GM23248 (cell line): ENCODE results near the gene MTUS2. TPM values are rescaled to one million over a fixed set of nuclear protein-coding genes. Genes with fewer than 3 reads are reported as not detected.

Experiments
- DNase-seq: peaks from one replicate; pipeline ENCODE4 v3.0.0-alpha.2; 2015
- H2AFZ ChIP-seq: fragments of 200-600 bp; sonication (generic); 2 replicates; pipeline ENCODE4 v1.6.1; 2016; ENCODE audit warnings: antibody characterized with exemption
- H3F3A ChIP-seq: fragments of 200-600 bp; sonication (generic); 2 replicates; pipeline ENCODE4 v1.6.1; 2016; ENCODE audit warnings: mild to moderate bottlenecking, antibody characterized with exemption, mixed run types; ENCODE audit not compliant: insufficient read depth
- H3K27ac ChIP-seq: fragments of 200-600 bp; sonication (generic); 2 replicates; pipeline ENCODE4 v1.5.1; 2016; ENCODE audit warnings: mild to moderate bottlenecking
- H3K27me3 ChIP-seq: fragments of 200-600 bp; sonication (generic); replicated peaks from 2 replicates; pipeline ENCODE4 v1.6.1; 2016; ENCODE audit warnings: mild to moderate bottlenecking; ENCODE audit not compliant: insufficient read depth
- H3K36me3 ChIP-seq: fragments of 200-600 bp; sonication (generic); 2 replicates; pipeline ENCODE4 v1.6.1; 2016; ENCODE audit warnings: low read depth, mild to moderate bottlenecking
- H3K4me1 ChIP-seq: fragments of 200-600 bp; sonication (generic); 2 replicates; pipeline ENCODE4 v1.6.1; 2016; ENCODE audit warnings: mild to moderate bottlenecking; ENCODE audit not compliant: insufficient read depth
- H3K4me2 ChIP-seq: fragments of 200-600 bp; sonication (generic); one replicate; pipeline ENCODE4 v1.6.1; 2016; ENCODE audit warnings: mild to moderate bottlenecking; ENCODE audit not compliant: unreplicated experiment
- H3K4me3 ChIP-seq: fragments of 200-600 bp; sonication (generic); 2 replicates; pipeline ENCODE4 v1.5.1; 2016; ENCODE audit warnings: mild to moderate bottlenecking
- H3K79me2 ChIP-seq: fragments of 200-600 bp; sonication (generic); 2 replicates; pipeline ENCODE4 v1.6.1; 2016; ENCODE audit warnings: mild to moderate bottlenecking; ENCODE audit not compliant: insufficient read depth
- H3K9ac ChIP-seq: fragments of 200-600 bp; sonication (generic); 2 replicates; pipeline ENCODE4 v1.6.1; 2016; ENCODE audit warnings: mild to moderate bottlenecking
- H3K9me2 ChIP-seq: fragments of 200-600 bp; sonication (generic); 2 replicates; pipeline ENCODE4 v1.6.1; 2016; ENCODE audit warnings: mixed run types, mild to moderate bottlenecking, moderate library complexity; ENCODE audit not compliant: insufficient read depth
- H3K9me3 ChIP-seq: fragments of 200-600 bp; sonication (generic); one replicate; pipeline ENCODE4 v1.6.1; 2017; ENCODE audit warnings: low read depth
- H4K20me1 ChIP-seq: fragments of 200-600 bp; sonication (generic); 2 replicates; pipeline ENCODE4 v1.6.0; 2016; ENCODE audit not compliant: insufficient read depth
- EZH2 ChIP-seq: fragments of 200-600 bp; sonication (generic); IDR thresholded peaks from 2 replicates; pipeline ENCODE4 v1.6.1; 2018; ENCODE audit warnings: antibody characterized with exemption, mild to moderate bottlenecking; ENCODE audit not compliant: insufficient read depth, poor library complexity, severe bottlenecking
- EZH2phosphoT487 ChIP-seq: fragments of 200-600 bp; sonication (generic); IDR thresholded peaks from 2 replicates; pipeline ENCODE4 v1.6.1; 2018; ENCODE audit warnings: antibody characterized with exemption, moderate library complexity, mild to moderate bottlenecking, low read depth; ENCODE audit not compliant: insufficient read depth
- WGBS, 2 experiments: methylation state at CpG; one replicate each; pipeline ENCODE4 v1.1.6; 2015 to 2017; ENCODE audit warnings: low lambda C conversion rate in 2 of 2, low coverage in 1 of 2; ENCODE audit errors: missing lambda C conversion rate in 2 of 2; 5-methylcytosine and 5-hydroxymethylcytosine counted together
- in situ Hi-C: fragments of 300-500 bp; cut with MboI; formaldehyde crosslinking; loops from 2 replicates; pipeline ENCODE4 v1.15.0; 2020
- polyA plus RNA-seq: library from polyadenylated mRNA; unstranded; fragments of >200 nt; fragmentation: Nextera tagmentation; extraction: Ambion mirVana; gene quantifications from 2 replicates; pipeline ENCODE4 v1.2.1, GENCODE V29; 2016
- total RNA-seq: library from RNA; depleted of rRNA; stranded (reverse); fragments of >200 nt; shearing (Covaris generic); gene quantifications from 2 replicates; pipeline ENCODE4 v1.2.3, GENCODE V29; 2014

The MTUS2 gene
- total and polyA plus RNA-seq, 2 experiments from 2014 or later: 0.43 to 0.74 TPM

- Histone ChIP-seq H3K27ac (no peak overlapping the region), H3K4me2 (no peak overlapping the region), H4K20me1 (no peaks in the 10 kb centered on the region), H3K9ac (no peak overlapping the region), H3K9me3 (no peaks in the 10 kb centered on the region), H3K79me2 (no peaks in the 10 kb centered on the region), H3K27me3 (no peaks in the 10 kb centered on the region), H2AFZ (no peak overlapping the region), H3K36me3 (no peaks in the 10 kb centered on the region), H3K4me1 (no peaks in the 10 kb centered on the region), H3K4me3 (no peak overlapping the region), H3K9me2 (no peaks in the 10 kb centered on the region), H3F3A (no peaks in the 10 kb centered on the region)
- DNase-seq: no peak
- in situ Hi-C loops: no loop called here
- WGBS, 2 experiments: 82 to 87% methylated on average over 22 of the region's 22 CpGs
- TF ChIP-seq EZH2 (no peak), EZH2phosphoT487 (no peak)
Measured at GRCh38 chr13:29487466-29488454, 667.6 kb downstream of the MTUS2 start.

- H3K4me3 ChIP-seq: no peak overlapping the region
- in situ Hi-C loops: no loop called here
- 85 to 88% methylated on average over 14 of the region's 14 CpGs for WGBS, 2 experiments
Measured at GRCh38 chr13:29489650-29490560, 669.8 kb downstream of the MTUS2 start.

GRCh38 chr13:29490561-29490885 lies 670.4 kb downstream of the MTUS2 start:
- Histone ChIP-seq H3K4me2 (no peak overlapping the region), H3K36me3 (no peaks in the 10 kb centered on the region), H3K27ac (no peak overlapping the region), H3K27me3 (no peaks in the 10 kb centered on the region), H3K4me3 (no peak overlapping the region), H3K4me1 (no peaks in the 10 kb centered on the region), H3K9me3 (no peaks in the 10 kb centered on the region), H3F3A (no peaks in the 10 kb centered on the region), H3K9ac (no peak overlapping the region), H2AFZ (no peak overlapping the region), H3K9me2 (no peaks in the 10 kb centered on the region), H4K20me1 (no peaks in the 10 kb centered on the region), H3K79me2 (no peaks in the 10 kb centered on the region)
- 91% methylated on average over 9 of the region's 9 CpGs for WGBS, 2 experiments
- TF ChIP-seq EZH2 (no peak), EZH2phosphoT487 (no peak)
- in situ Hi-C loops: no loop called here
- no peak for DNase-seq

More at GRCh38 chr13:29489650-29490560, 669.8 kb downstream of the MTUS2 start:
- no peak overlapping the region for H3K4me2 ChIP-seq
- no peak for TF ChIP-seq EZH2phosphoT487
- no peak for TF ChIP-seq EZH2
- H3F3A ChIP-seq: no peaks in the 10 kb centered on the region
- no peaks in the 10 kb centered on the region for H3K9me2 ChIP-seq
- no peak for DNase-seq
- no peaks in the 10 kb centered on the region for H3K4me1 ChIP-seq
- no peaks in the 10 kb centered on the region for H3K9me3 ChIP-seq
- no peaks in the 10 kb centered on the region for H3K27me3 ChIP-seq
- no peaks in the 10 kb centered on the region for H4K20me1 ChIP-seq
- H3K9ac ChIP-seq: no peak overlapping the region
- no peaks in the 10 kb centered on the region for H3K36me3 ChIP-seq
- H3K79me2 ChIP-seq: no peaks in the 10 kb centered on the region
- no peak overlapping the region for H3K27ac ChIP-seq
- no peak overlapping the region for H2AFZ ChIP-seq

- H3K9me2 ChIP-seq: no peaks in the 10 kb centered on the region
- in situ Hi-C loops: no loop called here
- no peak overlapping the region for H3K4me2 ChIP-seq
- no peaks in the 10 kb centered on the region for H3K9me3 ChIP-seq
- TF ChIP-seq EZH2 (no peak), EZH2phosphoT487 (no peak)
- WGBS, 2 experiments: 63 to 68% methylated on average over 2 of the region's 2 CpGs
- no peak overlapping the region for H3K27ac ChIP-seq
- H3K27me3 ChIP-seq: no peaks in the 10 kb centered on the region
- H3F3A ChIP-seq: no peaks in the 10 kb centered on the region
- no peaks in the 10 kb centered on the region for H3K79me2 ChIP-seq
- no peak for DNase-seq
- H3K9ac ChIP-seq: no peak overlapping the region
- H3K4me1 ChIP-seq: no peaks in the 10 kb centered on the region
- no peak overlapping the region for H3K4me3 ChIP-seq
- no peaks in the 10 kb centered on the region for H4K20me1 ChIP-seq
- no peaks in the 10 kb centered on the region for H3K36me3 ChIP-seq
- no peak overlapping the region for H2AFZ ChIP-seq
Measured at GRCh38 chr13:29491248-29491647, 671.1 kb downstream of the MTUS2 start.
